Measurements from ENCODE around the gene UGGT2. TPM values are rescaled to one million over a fixed set of nuclear protein-coding genes. Genes with fewer than 3 reads are reported as not detected.
"Not testable (repeated sequence)": the region's sequence is repeated elsewhere in the genome, so short reads cannot be mapped to it uniquely, and the experiment has no call there.

Gene UGGT2
- polyA plus RNA-seq, 3 donors = 34.1 to 36.2 (median 35.6) TPM

GRCh38 chr13:95972651-95973050 lies 80.5 kb downstream of the UGGT2 start:
- not testable (repeated sequence) for DNase-seq (ENCODE audit: low read depth in 3 of 3, low spot score in 2 of 3)

- no peak for DNase-seq (ENCODE audit: low read depth in 3 of 3, low spot score in 2 of 3)
Observed at GRCh38 chr13:95970878-95971277, 82.3 kb downstream of the UGGT2 start.

GRCh38 chr13:95968906-95969305 lies 84.3 kb downstream of the UGGT2 start:
- no peak for DNase-seq (ENCODE audit: low read depth in 3 of 3, low spot score in 2 of 3)

GRCh38 chr13:95957331-95957730 lies 95.9 kb downstream of the UGGT2 start:
- DNase-seq (ENCODE audit: low read depth in 3 of 3, low spot score in 2 of 3) = no peak

- DNase-seq (ENCODE audit: low read depth in 3 of 3, low spot score in 2 of 3) = no peak
Observed at GRCh38 chr13:95956589-95957148, 96.5 kb downstream of the UGGT2 start.

GRCh38 chr13:95955719-95956118 lies 97.5 kb downstream of the UGGT2 start:
- DNase-seq (ENCODE audit: low read depth in 3 of 3, low spot score in 2 of 3) = no peak

GRCh38 chr13:95955255-95955654 lies 97.9 kb downstream of the UGGT2 start:
- DNase-seq (ENCODE audit: low read depth in 3 of 3, low spot score in 2 of 3) = no peak

- no peak for DNase-seq (ENCODE audit: low read depth in 3 of 3, low spot score in 2 of 3)
Observed at GRCh38 chr13:95954266-95954665, 98.9 kb downstream of the UGGT2 start.

GRCh38 chr13:95950103-95950502 lies 103.1 kb downstream of the UGGT2 start:
- DNase-seq (ENCODE audit: low read depth in 3 of 3, low spot score in 2 of 3) = no peak

GRCh38 chr13:95948656-95949055 lies 104.5 kb downstream of the UGGT2 start:
- no peak for DNase-seq (ENCODE audit: low read depth in 3 of 3, low spot score in 2 of 3)

- DNase-seq (ENCODE audit: low read depth in 3 of 3, low spot score in 2 of 3) = no peak
Observed at GRCh38 chr13:95937714-95938320, 115.4 kb downstream of the UGGT2 start.

GRCh38 chr13:95931300-95932025 lies 121.7 kb downstream of the UGGT2 start:
- no peak for DNase-seq (ENCODE audit: low read depth in 3 of 3, low spot score in 2 of 3)

GRCh38 chr13:95929430-95929829 lies 123.8 kb downstream of the UGGT2 start:
- no peak for DNase-seq (ENCODE audit: low read depth in 3 of 3, low spot score in 2 of 3)

GRCh38 chr13:95928367-95928906 lies 124.8 kb downstream of the UGGT2 start:
- not testable (repeated sequence) for DNase-seq (ENCODE audit: low read depth in 3 of 3, low spot score in 2 of 3)

- DNase-seq (ENCODE audit: low read depth in 3 of 3, low spot score in 2 of 3) = no peak
Observed at GRCh38 chr13:95926231-95926630, 127.0 kb downstream of the UGGT2 start.

GRCh38 chr13:95924389-95924994 lies 128.7 kb downstream of the UGGT2 start:
- no peak for DNase-seq (ENCODE audit: low read depth in 3 of 3, low spot score in 2 of 3)

GRCh38 chr13:95921485-95921884 lies 131.7 kb downstream of the UGGT2 start:
- DNase-seq (ENCODE audit: low read depth in 3 of 3, low spot score in 2 of 3) = no peak

GRCh38 chr13:95920485-95920884 lies 132.7 kb downstream of the UGGT2 start:
- DNase-seq (ENCODE audit: low read depth in 3 of 3, low spot score in 2 of 3) = no peak

GRCh38 chr13:95918860-95919259 lies 134.3 kb downstream of the UGGT2 start:
- DNase-seq (ENCODE audit: low read depth in 3 of 3, low spot score in 2 of 3) = no peak

GRCh38 chr13:95914991-95915501 lies 138.2 kb downstream of the UGGT2 start:
- no peak for DNase-seq (ENCODE audit: low read depth in 3 of 3, low spot score in 2 of 3)

GRCh38 chr13:95906999-95907398 lies 146.2 kb downstream of the UGGT2 start:
- DNase-seq (ENCODE audit: low read depth in 3 of 3, low spot score in 2 of 3) = no peak
